Measurements from ENCODE around the gene YEATS2.

The YEATS2 gene

DNA sequence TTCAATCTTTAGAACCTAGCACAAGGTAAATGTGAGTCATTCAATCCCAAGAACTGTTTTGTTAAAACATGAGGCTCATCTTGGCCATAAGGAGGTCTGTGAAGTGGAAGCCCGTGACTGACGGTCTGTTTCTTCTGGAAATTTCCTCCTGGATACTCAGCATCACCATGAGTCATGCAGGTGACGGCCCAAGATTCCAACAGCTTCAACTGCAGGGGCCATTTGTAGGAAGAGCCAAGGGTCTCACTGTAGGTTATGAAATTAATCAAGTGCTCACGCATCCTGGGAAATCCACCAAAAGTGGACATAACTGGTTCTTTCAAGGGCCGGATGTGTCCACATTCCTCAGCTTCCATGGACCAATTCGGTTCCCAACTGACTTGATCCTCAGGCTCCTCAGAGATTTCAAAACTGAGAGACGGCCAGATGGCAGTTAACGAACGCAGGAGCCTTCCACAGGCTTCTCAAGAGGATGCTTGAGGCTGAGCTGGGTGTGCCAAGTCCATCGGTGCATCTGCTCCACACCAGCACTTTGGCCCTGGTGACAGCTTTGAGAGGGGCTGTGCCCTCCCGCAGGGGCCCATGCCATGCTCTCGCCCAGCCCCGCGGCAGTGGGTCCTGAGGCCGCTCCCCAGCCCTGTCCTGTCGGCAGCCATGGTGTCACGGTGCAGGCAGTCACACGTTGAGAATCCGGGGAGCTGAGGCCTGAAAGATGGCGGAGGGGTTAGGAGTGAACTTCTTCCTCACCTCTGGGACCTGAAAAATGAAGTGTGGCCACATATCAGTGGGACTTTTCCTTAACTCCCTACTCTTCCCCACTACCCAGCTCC lies 119.3 kb downstream of the YEATS2 start:
- H3K4me1 Mint-ChIP-seq (ENCODE audit: low read depth): no peaks in the 10 kb centered on the region
- no peaks in the 10 kb centered on the region for H3K27me3 Mint-ChIP-seq
- no peak overlapping the region for H3K27ac Mint-ChIP-seq
- peaks cover 79% of the 10 kb centered on the region for H3K36me3 Mint-ChIP-seq (ENCODE audit: low read depth)
- H3K9me3 Mint-ChIP-seq: no peaks in the 10 kb centered on the region
- intact Hi-C loops (cut with micrococcal nuclease): no loop called here
- no peak overlapping the region for H3K4me3 Mint-ChIP-seq

DNA sequence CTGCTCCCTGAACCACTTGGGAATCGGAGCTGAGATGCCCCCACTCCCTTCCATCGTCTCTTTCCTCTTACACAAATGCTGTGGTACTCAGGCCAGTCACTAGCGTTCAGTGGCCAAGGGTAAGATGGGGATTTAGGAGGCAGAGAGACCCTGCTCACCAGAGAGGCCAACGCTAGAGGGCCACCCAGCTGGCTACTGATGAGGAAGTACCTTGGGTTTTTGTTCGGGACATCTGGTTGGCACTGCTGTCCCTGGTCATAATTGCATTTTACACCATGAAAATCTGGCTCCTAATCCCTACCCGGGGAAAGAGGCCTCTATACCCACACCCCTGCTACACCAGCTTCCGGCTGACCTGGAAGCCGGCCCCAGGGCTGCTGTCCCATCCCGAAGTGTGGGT lies 120.0 kb downstream of the YEATS2 start:
- no peaks in the 10 kb centered on the region for H3K9me3 Mint-ChIP-seq
- no peaks in the 10 kb centered on the region for H3K27me3 Mint-ChIP-seq
- intact Hi-C loops (cut with micrococcal nuclease): no loop called here
- no peak overlapping the region for H3K4me3 Mint-ChIP-seq
- peaks cover 79% of the 10 kb centered on the region for H3K36me3 Mint-ChIP-seq (ENCODE audit: low read depth)
- no peaks in the 10 kb centered on the region for H3K4me1 Mint-ChIP-seq (ENCODE audit: low read depth)
- no peak overlapping the region for H3K27ac Mint-ChIP-seq

DNA sequence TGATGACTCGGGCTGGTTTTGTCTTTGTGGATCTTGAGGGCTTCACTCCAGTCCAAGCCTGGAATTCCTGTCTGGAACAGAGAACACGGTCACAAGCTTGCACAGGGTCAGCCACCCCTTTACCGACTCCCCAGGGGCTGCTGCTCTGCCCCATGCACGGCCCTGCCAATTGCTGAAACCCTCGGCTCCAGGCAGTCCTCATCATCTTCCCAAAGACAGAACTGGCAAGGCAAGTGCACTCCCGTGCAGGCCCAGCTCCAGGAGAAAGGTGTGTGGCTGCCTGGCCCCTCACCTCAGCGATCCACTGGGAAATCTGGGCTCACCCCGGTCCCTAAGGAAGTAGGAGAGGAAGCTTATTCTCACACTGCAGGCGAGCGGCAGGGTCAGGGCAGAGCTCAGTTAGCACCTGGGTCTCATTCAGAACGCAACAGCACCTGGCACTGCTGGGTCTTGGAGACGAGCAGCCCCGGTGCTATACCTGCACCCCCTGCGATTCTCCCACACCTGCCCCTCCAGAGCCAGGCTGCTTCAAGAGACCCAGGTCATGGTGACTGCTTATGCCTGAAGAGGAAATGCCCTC lies 120.5 kb downstream of the YEATS2 start:
- H3K27me3 Mint-ChIP-seq: no peaks in the 10 kb centered on the region
- H3K36me3 Mint-ChIP-seq (ENCODE audit: low read depth): peaks cover 74% of the 10 kb centered on the region
- no peaks in the 10 kb centered on the region for H3K9me3 Mint-ChIP-seq
- intact Hi-C loops (cut with micrococcal nuclease): no loop called here
- no peak overlapping the region for H3K27ac Mint-ChIP-seq
- H3K4me3 Mint-ChIP-seq: no peak overlapping the region
- no peaks in the 10 kb centered on the region for H3K4me1 Mint-ChIP-seq (ENCODE audit: low read depth)

DNA sequence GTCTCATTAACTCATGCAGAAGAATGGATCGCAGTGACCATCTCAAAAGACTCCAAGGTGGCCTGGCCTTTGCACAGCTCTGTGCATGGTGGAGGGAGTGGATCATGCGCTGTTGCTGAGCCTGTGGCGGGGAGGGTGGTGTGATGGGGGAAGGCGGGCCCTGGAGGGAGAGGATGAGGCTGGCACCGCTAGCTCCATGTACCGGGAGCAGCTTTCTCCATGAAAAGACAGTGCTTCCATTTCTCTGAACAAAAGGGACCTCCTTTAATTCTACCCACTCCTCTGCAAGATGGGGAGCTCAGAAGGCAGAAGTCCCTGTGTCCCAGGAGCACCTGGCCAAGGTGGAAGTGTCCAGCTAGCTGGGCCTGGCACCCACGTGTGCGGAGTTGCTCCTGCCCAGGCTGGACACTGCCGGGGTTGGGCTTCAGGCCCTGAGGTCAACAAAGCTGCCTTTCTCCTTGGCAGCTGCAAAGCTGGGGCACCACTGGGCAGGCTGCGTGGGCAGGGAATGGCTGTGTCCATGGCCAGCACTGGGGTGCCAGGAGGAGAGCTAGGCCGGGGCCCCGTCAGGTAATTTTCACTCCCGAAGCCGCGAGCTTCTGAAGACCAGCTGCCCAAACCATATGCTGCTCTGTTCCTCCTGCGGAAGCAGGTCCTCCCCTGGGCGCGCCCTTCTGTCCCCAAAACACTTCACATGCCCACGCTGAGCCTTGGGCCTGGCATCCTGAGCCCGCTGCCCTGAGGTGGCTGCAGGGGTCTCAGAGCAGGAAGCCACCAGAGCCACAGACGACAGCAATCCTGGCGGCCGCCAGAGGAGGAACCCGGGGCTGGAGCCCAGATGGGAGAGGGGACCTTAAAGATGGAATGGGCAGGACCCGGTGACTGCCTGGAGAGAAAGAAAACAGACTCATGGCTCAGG lies 121.4 kb downstream of the YEATS2 start:
- Mint-ChIP-seq H3K36me3 (ENCODE audit: low read depth) (peaks cover 69% of the 10 kb centered on the region), H3K27ac (no peak overlapping the region), H3K9me3 (no peaks in the 10 kb centered on the region), H3K27me3 (peaks cover 4% of the 10 kb centered on the region), H3K4me3 (no peak overlapping the region), H3K4me1 (ENCODE audit: low read depth) (peaks cover 2% of the 10 kb centered on the region)
- intact Hi-C loops (cut with micrococcal nuclease): no loop called here

DNA sequence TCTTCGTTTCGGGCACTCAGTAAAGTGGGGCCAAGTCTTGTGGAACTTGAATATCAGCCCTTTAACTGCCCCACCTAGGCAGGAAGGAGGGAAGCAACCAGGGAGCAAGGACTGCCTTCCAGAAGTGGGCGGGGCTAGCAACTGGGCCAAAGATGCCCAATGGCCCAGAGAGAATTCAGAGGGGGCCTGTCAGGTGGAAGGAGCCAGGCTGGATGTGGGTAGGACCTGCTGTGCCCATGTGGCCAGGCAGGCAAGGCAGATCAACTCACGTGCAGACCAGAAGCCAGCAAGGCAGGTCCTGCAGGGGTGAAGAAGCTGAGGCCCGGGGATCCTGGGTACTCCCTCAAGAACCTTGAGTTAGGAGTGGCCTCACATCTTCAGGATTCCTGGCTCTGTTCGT lies 122.2 kb downstream of the YEATS2 start:
- Mint-ChIP-seq H3K4me3 (no peak overlapping the region), H3K27ac (no peak overlapping the region), H3K27me3 (peaks cover 13% of the 10 kb centered on the region), H3K36me3 (ENCODE audit: low read depth) (peaks cover 62% of the 10 kb centered on the region), H3K9me3 (no peaks in the 10 kb centered on the region), H3K4me1 (ENCODE audit: low read depth) (peaks cover 11% of the 10 kb centered on the region)
- intact Hi-C loops (cut with micrococcal nuclease): loop anchor here (10.0 kb wide), 1 partner anchor 65 kb away; the partner anchor contains the start of gene PARL

DNA sequence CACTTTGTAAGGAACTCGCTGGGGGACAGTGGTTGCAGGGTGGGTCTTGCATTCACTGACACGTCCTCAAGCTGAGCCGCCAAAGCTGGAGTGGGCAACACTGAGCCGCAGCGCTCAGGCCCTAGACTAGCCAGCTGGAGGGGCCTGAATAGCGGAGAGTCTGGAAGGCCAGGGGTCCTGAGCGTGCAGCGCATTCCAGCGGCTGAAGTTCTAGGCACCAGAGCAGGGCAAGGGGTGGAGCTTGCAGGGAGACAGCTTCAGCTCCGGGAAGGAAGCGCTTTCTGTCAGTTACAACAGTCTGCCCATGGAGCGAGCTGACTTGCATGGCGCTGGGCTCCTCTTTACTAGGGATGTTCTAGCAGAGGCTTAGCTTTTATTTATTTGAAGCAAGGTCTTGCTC lies 125.0 kb downstream of the YEATS2 start:
- Mint-ChIP-seq H3K4me3 (no peak overlapping the region), H3K36me3 (ENCODE audit: low read depth) (peaks cover 48% of the 10 kb centered on the region), H3K27ac (no peak overlapping the region), H3K4me1 (ENCODE audit: low read depth) (peaks cover 30% of the 10 kb centered on the region), H3K27me3 (peaks cover 15% of the 10 kb centered on the region), H3K9me3 (no peaks in the 10 kb centered on the region)
- intact Hi-C loops (cut with micrococcal nuclease): loop anchor here (10.0 kb wide), 1 partner anchor 62 kb away; the partner anchor contains the start of gene PARL

DNA sequence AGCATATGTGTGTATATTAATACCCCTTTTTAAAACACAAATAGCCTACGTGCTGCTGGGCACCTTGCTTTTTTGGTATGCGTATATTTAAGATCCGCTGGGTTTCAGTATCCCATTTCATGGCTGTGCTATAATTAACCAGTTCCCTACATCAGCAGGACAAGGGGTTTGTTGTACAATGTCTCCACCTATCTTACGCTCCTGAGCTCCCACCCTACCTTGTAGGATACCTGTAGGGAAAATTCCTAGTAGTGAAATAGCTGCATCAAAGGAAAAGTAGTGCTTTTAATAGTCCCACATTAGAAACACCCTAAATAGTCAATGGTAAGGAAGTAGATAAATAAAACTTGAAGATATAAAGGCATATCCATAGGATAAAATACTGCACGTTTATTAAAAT lies 126.4 kb downstream of the YEATS2 start:
- Mint-ChIP-seq H3K27ac (no peak overlapping the region), H3K9me3 (no peaks in the 10 kb centered on the region), H3K27me3 (peaks cover 15% of the 10 kb centered on the region), H3K36me3 (ENCODE audit: low read depth) (peaks cover 48% of the 10 kb centered on the region), H3K4me1 (ENCODE audit: low read depth) (peaks cover 30% of the 10 kb centered on the region), H3K4me3 (no peak overlapping the region)
- intact Hi-C loops (cut with micrococcal nuclease): loop anchor here (10.0 kb wide), 1 partner anchor 61 kb away; the partner anchor contains the start of gene PARL

DNA sequence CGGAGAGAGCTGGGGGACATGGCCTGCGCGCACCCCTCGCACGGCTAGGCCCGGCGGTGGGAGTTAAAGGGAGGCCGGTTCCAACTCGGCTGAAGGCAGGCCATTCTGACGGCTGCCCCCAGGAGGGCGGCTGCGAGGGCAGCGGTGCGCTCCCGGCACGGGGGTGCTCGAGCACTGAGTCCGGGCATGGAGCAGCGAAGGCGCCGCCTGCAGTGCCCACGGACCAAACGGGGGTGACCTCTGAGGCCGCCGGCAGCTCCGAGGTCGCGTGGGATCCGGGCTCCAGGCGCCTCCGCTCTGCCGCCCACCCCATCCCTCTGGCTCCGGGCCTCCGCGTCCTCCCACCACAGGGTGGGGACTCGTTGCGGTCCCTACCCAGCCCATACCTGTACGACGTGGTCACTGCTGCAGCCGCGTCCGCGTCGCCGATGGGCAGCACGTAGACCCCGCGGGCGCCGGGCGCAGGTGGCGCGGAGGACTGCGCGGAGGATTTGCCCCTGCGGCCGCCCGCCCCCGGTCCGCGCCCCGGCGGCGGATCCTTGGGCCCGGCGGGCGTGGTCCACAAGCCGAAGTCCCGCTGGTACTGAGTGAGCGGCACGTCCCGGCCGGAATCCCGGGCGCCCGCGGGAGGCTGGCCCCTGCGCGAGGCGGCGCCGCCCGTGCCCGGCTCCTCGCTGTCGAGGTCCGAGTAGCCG lies 127.3 kb downstream of the YEATS2 start:
- intact Hi-C loops (cut with micrococcal nuclease): loop anchor here (10.0 kb wide), 1 partner anchor 60 kb away; the partner anchor contains the start of gene PARL
- H3K4me1 Mint-ChIP-seq (ENCODE audit: low read depth): peaks cover 30% of the 10 kb centered on the region
- H3K9me3 Mint-ChIP-seq: no peaks in the 10 kb centered on the region
- peak overlapping the region; percentile 74 for H3K4me3 Mint-ChIP-seq
- peak overlapping the region; percentile 15 for H3K27ac Mint-ChIP-seq
- H3K36me3 Mint-ChIP-seq (ENCODE audit: low read depth): peaks cover 48% of the 10 kb centered on the region
- peaks cover 15% of the 10 kb centered on the region for H3K27me3 Mint-ChIP-seq

DNA sequence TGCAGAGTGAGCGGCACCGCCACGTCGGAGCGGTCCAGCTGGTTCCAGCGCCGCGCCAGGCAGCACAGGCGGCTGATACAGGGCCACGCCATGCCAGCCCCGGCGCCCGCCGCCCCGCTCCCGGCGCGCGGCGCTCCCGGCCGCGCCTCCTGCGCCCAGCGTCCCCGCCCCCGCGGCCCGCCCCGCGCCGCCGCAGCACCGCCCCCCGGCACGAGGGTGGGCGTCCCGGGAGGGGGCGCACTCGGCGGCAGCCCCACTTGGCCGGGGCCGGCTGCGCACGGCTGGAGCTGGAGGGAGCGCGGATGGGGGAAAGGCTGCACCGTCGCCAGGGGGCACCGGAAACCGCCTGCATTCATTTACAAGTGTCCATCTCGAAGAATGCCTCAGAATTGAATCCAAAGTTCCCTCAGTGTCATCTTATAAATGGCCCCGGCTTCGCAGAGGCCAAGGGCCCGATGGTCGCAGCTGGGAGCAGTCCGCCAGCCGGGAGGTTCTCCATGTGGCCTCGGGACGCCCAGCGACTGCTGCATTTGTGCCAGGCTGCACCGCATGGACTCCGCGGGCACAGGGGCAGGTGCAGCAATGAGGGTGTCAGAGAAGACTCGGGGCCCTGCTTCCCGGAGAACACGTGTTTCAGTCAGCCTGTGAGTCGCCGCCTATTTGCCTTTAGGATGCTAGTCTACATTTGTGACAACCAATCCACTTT lies 128.0 kb downstream of the YEATS2 start, which contains the start of gene MAP6D1:
Gene MAP6D1, minus strand, starts transcription at position 122 of the 706 bp plus-strand sequence. Its CDS starts 30 bp downstream, at position 92.
- intact Hi-C loops (cut with micrococcal nuclease): loop anchor here (10.0 kb wide), 1 partner anchor 59 kb away; the partner anchor contains the start of gene PARL
- H3K27me3 Mint-ChIP-seq: peaks cover 15% of the 10 kb centered on the region
- peak within 1 kb of the TSS; percentile 74 for H3K4me3 Mint-ChIP-seq
- peaks cover 51% of the 10 kb centered on the region for H3K36me3 Mint-ChIP-seq (ENCODE audit: low read depth)
- H3K27ac Mint-ChIP-seq: peak within 1 kb of the TSS; percentile 15
- peaks cover 30% of the 10 kb centered on the region for H3K4me1 Mint-ChIP-seq (ENCODE audit: low read depth)
- H3K9me3 Mint-ChIP-seq: no peaks in the 10 kb centered on the region

DNA sequence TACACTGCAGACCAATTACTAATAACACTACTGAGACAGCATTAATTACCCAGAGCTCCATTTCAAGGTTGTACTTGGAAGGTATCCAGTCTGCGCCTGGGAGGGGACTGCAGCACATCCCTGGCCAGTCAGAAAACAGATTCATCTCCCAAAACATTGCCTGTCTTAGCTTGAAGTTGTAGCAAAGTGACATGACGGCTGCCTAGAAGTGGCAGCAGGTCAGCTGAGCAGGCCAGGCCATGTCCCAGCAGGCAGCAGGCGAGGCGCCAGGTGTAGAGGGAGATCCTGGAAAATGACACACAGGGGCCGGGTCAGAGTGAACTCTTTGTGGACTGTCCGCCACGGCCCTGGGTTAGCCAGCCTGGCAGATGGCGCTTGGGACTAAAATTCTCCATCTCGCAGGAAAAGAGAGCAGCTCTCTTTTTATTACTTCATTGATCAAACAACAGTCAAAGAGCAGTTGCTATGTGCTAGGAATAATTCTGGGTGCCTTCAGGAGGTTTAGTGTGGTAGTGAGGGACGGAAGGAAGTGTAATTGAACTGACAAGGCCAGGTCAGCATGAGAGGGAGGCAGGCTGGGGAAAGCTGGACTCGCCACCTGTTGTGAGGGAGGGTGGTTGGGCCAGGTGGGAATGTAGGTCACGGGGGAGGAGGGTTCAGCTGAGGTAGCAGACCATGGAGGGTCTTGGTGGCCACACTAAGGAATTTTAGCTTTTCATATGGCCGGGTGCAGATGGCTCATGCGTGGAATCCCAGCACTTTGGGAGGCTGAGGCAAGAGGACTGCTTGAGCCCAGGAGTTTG lies 129.1 kb downstream of the YEATS2 start:
- no peak overlapping the region for H3K4me3 Mint-ChIP-seq
- intact Hi-C loops (cut with micrococcal nuclease): loop anchor here (10.0 kb wide), 1 partner anchor 58 kb away; the partner anchor contains the start of gene PARL
- H3K27me3 Mint-ChIP-seq: peaks cover 15% of the 10 kb centered on the region
- H3K4me1 Mint-ChIP-seq (ENCODE audit: low read depth): peaks cover 30% of the 10 kb centered on the region
- H3K36me3 Mint-ChIP-seq (ENCODE audit: low read depth): peaks cover 61% of the 10 kb centered on the region
- H3K27ac Mint-ChIP-seq: no peak overlapping the region
- no peaks in the 10 kb centered on the region for H3K9me3 Mint-ChIP-seq

DNA sequence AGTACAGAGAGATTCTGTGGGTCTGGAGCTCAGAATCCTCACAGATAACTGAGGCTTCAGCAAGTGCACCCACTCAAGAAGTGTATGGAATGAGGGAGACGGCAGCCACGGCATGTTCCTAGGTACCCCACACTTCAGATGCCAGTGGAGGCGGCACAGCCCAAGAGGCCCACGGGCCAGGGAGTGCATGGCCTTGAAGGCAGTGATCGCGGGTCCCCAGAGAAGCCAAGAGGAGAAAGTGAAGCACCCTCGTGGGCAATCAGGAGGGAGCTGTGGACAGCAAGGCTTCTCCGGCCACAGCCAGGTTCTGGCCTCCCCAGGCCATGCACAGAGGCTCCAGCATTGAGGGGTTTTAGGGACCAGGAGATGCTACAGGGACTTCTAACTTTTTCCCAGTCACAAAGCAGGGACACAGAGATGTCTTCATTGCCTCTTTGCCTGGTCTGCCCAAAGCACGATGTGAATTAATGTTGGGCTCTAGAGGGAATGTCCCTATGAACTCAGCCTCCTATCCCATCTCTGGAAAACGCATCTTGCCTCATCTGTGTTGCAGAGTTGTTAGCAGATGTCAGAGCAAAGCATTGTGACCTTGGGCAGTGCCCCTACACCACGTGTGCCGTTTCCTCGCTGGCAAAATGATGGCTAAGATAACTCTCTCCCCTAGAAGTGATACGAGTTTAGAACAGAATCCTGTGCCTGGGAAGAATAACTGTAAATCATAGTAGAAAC lies 130.4 kb downstream of the YEATS2 start:
- H3K27ac Mint-ChIP-seq: peak overlapping the region; percentile 41

More for the DNA sequence above, 130.4 kb downstream of the YEATS2 start:
- intact Hi-C loops (cut with micrococcal nuclease): loop anchor here (10.0 kb wide), 1 partner anchor 57 kb away; the partner anchor contains the start of gene PARL
- Mint-ChIP-seq H3K9me3 (no peaks in the 10 kb centered on the region), H3K36me3 (ENCODE audit: low read depth) (peaks cover 67% of the 10 kb centered on the region), H3K4me1 (ENCODE audit: low read depth) (peaks cover 30% of the 10 kb centered on the region), H3K4me3 (no peak overlapping the region), H3K27me3 (peaks cover 15% of the 10 kb centered on the region)

Measured in dendritic cell treated with granulocyte-macrophage colony-stimulating factor and Interleukin-4, amounts not matched to agents 40 ng/mL and 50 ng/mL, for 4 days (primary cell).